ENCODE data around the gene TEX35. TPM values are rescaled to one million over a fixed set of nuclear protein-coding genes. Genes with fewer than 3 reads are reported as not detected.
"Not testable (repeated sequence)": the region's sequence is repeated elsewhere in the genome, so short reads cannot be mapped to it uniquely, and the experiment has no call there.

Gene TEX35
- total RNA-seq, 2 experiments from 2014 or later: not detected

DNA sequence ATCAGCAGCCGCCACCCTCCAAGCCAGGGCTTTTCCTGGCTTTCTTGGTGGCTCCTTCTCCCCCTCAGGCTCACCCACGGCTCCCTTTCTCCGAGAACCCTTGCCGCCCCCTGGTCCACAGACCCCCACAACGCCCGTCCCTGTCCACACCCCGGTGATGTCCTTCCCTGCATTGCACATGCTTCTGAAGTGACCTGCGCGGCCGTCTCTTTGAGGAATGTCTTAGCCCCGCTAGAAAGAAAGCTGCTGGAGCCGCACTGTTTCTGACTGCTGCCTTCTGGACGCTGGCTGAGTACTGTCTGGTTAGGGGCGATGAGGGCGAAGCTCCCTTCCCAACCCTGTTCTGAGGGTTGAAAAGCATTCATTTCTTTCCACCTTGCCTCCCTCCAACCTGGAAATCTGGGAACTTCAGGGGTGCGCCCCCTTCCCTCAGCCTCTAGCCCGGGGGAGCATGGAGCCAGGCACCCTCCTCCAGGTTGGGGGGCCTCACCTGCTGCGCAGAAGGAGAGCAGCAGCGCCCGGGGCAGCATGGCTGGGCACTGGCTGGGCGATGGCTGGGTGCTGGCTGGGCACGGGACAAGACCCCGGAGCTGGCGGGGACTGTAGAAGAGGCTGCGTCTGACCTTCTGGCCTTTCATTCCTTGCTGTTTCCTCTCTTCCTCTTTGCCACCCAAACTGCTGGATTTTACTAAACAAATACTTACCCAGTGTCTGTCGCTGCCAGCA is 16.3 kb upstream of the TEX35 start, which contains the start of gene CLEC20A:
Gene CLEC20A, minus strand, starts transcription at position 555 of the 726 bp plus-strand sequence. Its CDS starts 25 bp downstream, at position 530.
- ChIA-PET POLR2A (no interaction called here), CTCF (no interaction called here)
- no peak within 1 kb of the TSS for H3K4me3 Mint-ChIP-seq
- no peaks in the 10 kb centered on the region for H3K9me3 Mint-ChIP-seq (ENCODE audit: insufficient read depth)
- H3K27me3 Mint-ChIP-seq (ENCODE audit: low read depth): no peaks in the 10 kb centered on the region
- DNase-seq (no peak), ATAC-seq (no peak)
- H3K4me1 Mint-ChIP-seq (ENCODE audit: low read depth): no peaks in the 10 kb centered on the region
- no peak within 1 kb of the TSS for H3K27ac Mint-ChIP-seq
- H3K36me3 Mint-ChIP-seq (ENCODE audit: low read depth): no peaks in the 10 kb centered on the region

DNA sequence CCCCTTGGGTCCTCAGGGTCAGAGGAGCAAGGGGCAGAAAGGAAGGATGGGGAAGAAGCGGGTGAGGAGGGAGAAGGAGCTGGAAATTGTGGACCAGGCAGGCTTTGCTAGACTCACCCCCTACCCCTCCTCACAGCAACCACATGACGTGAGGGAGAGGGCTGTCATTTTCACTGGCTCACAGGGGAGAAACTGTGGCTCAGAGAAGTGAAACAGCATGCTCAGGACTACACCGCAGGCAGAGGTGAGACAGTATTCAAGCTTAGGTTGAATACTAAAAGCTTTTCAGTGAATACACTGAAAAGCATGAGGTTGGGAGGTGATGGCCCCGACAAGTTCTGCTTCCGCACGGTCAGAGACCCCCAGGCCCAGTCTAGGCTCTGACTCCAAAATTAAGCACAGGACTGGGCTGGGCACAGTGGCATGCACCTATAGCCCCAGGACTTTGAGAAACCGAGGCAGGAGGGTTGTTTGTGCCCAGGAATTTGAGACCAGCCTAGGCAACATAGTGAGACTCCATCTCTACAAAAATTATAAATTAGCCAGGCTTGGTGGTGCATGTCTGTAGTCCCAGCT is 14.9 kb upstream of the TEX35 start:
- ATAC-seq: no peak
- Mint-ChIP-seq H3K4me1 (ENCODE audit: low read depth) (no peaks in the 10 kb centered on the region), H3K9me3 (ENCODE audit: insufficient read depth) (no peaks in the 10 kb centered on the region), H3K4me3 (no peak overlapping the region), H3K27ac (no peak overlapping the region), H3K36me3 (ENCODE audit: low read depth) (no peaks in the 10 kb centered on the region), H3K27me3 (ENCODE audit: low read depth) (no peaks in the 10 kb centered on the region)
- ChIA-PET POLR2A (no interaction called here), CTCF (no interaction called here)
- no peak for DNase-seq

DNA sequence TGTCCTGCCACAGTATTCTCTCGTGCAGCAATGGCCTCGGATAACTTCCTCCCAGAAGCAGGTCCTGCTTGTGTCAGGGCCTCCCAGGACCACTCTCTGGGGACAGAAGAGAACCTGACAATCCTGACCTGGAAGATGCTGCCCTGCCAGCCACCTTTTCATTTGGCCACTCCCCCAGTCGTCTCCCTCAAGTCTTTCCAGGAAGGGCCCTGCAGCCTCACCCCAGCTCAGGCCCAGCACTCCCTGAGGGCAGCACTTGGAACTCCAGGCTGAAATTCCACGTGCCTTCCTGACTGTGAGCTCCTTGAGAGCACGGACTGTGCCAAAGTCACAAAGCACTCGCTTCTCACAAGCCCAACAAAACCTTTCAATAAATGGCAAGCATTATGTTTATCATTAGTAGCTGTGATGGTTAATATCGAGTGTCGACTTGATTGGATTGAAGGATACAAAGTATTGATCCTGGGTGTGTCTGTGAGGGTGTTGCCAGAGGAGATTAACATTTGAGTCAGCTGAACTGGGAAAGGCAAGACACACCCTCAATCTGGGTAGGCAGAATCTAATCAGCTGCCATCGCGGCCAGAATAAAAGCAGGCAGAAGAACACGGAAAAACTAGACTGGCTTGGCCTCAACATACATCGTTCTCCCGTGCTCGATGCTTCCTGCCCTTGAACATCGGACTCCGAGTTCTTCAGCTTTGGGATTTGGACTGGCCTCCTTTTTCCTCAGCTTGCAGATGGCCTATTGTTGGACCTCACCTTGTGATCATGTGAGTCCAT is 13.8 kb upstream of the TEX35 start:
- ChIA-PET CTCF (no interaction called here), POLR2A (no interaction called here)
- DNase-seq (no peak), ATAC-seq (no peak)
- Mint-ChIP-seq H3K9me3 (ENCODE audit: insufficient read depth) (no peaks in the 10 kb centered on the region), H3K4me1 (ENCODE audit: low read depth) (no peaks in the 10 kb centered on the region), H3K27ac (no peak overlapping the region), H3K4me3 (no peak overlapping the region), H3K27me3 (ENCODE audit: low read depth) (no peaks in the 10 kb centered on the region), H3K36me3 (ENCODE audit: low read depth) (no peaks in the 10 kb centered on the region)

DNA sequence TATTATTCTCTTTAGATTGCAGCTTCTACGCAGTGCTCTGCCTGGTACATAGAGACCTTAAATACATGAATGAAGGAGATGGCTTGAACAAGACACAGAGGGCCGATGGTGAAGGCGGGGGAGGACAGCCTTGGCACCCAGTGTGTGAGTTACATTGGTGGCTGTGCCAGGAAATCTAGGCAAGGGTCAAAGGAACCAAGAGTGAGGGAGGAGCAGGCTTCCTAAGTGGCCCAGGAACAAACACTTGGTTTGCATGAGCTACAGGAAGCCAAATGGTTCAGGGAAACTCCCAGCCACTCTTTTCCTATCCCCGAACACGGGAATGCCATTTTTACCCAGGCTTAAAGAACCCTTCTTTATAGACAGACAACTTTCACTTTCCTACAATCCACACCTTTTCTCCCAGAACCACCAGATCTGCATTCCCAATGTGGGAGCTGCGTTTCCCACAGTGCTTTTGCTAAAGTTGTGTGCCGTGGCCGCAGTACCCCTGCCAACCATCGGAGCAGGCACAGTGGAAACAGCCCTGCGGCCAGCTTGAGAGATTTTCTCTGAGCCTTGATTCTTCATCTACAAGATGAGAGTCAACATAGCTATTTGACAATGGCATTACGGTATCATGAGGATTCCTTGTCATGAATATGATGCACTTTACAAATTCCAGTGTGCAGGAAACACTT is 12.7 kb upstream of the TEX35 start:
- Mint-ChIP-seq H3K4me1 (ENCODE audit: low read depth) (no peaks in the 10 kb centered on the region), H3K27me3 (ENCODE audit: low read depth) (no peaks in the 10 kb centered on the region), H3K27ac (no peak overlapping the region), H3K9me3 (ENCODE audit: insufficient read depth) (no peaks in the 10 kb centered on the region), H3K4me3 (no peak overlapping the region), H3K36me3 (ENCODE audit: low read depth) (no peaks in the 10 kb centered on the region)
- POLR2A ChIA-PET: no interaction called here
- no peak for ATAC-seq
- no peak for DNase-seq
- CTCF ChIA-PET: interaction anchor here (0.8 to 1.8 kb wide), 5 partner anchors 28 to 503 kb away, joined by 3 to 11 read pairs (median 4); no protein-coding TSS in a partner anchor

DNA sequence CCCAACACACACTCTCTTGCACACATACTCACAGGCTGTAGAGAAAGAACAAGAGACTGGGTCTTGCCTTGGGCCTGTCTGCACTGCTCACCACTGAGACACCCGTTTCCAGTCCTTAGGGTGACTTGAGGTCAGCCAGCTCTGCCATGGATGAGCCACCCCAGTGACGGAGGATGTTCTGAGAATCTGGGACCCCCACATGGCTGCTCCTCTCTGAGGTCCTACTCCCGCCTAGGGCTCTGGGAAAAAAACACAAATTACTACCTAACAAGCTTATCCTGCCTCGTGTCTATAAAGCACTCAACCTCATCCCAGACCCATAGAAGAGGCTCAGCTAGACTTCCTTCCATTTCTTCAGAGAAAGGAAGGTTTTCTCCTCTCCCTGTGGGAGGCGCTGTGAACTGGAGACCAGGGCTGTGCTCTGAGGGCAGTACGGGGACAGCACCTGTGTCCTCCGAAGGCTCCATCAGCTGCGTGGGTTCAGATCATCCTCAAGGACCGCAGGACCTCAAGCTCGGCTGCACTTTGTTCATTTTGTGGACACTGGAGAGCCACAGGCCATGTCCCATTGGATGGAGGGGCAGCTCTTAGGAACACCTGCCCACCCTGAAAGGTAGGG is 11.9 kb upstream of the TEX35 start:
- Mint-ChIP-seq H3K36me3 (ENCODE audit: low read depth) (no peaks in the 10 kb centered on the region), H3K9me3 (ENCODE audit: insufficient read depth) (no peaks in the 10 kb centered on the region), H3K4me1 (ENCODE audit: low read depth) (no peaks in the 10 kb centered on the region), H3K27ac (no peak overlapping the region), H3K27me3 (ENCODE audit: low read depth) (no peaks in the 10 kb centered on the region), H3K4me3 (no peak overlapping the region)
- DNase-seq (no peak), ATAC-seq (no peak)
- POLR2A ChIA-PET: no interaction called here
- CTCF ChIA-PET: interaction anchor here (0.7 to 1.9 kb wide), 15 partner anchors 9 to 502 kb away, joined by 3 to 11 read pairs (median 4); no protein-coding TSS in a partner anchor

DNA sequence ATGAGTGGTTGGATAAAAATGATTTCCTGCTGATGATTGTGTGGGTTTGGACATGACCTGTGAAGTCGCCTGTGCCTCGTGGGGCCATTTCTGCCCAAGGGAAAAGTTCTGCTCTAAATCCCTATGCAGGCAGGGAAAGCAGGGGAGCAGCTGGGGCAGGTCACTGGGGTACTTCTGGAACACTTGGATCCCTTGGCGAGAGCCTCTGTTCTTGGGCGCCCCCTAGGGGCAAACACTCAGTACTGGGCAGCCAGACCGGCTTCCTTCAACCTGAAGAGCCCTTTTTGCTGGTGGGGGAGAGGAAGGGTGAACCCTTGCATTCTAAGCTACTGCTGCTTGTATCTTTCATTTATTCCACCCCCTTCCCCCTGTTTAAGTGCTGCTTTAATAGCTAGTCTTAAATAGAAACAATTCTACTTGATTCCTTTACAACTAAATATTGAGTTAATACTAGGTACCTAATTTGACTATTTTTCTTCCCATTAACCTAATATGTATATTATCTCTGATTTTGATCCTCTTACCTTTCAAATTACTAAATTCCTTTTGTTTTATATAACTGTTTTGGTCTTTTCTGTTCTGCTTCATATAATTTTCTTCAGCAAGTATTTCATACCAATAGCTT is 11.1 kb upstream of the TEX35 start:
- H3K4me1 Mint-ChIP-seq (ENCODE audit: low read depth): no peaks in the 10 kb centered on the region
- ATAC-seq: peak; percentile 83
- H3K27ac Mint-ChIP-seq: no peak overlapping the region
- ChIA-PET CTCF (interaction anchor here (0.6 to 1.9 kb wide), 19 partner anchors 8 to 825 kb away, joined by 3 to 11 read pairs (median 4); no protein-coding TSS in a partner anchor), POLR2A (no interaction called here)
- peak; percentile 69 for DNase-seq
- no peaks in the 10 kb centered on the region for H3K27me3 Mint-ChIP-seq (ENCODE audit: low read depth)
- no peak overlapping the region for H3K4me3 Mint-ChIP-seq
- H3K9me3 Mint-ChIP-seq (ENCODE audit: insufficient read depth): no peaks in the 10 kb centered on the region
- H3K36me3 Mint-ChIP-seq (ENCODE audit: low read depth): no peaks in the 10 kb centered on the region

DNA sequence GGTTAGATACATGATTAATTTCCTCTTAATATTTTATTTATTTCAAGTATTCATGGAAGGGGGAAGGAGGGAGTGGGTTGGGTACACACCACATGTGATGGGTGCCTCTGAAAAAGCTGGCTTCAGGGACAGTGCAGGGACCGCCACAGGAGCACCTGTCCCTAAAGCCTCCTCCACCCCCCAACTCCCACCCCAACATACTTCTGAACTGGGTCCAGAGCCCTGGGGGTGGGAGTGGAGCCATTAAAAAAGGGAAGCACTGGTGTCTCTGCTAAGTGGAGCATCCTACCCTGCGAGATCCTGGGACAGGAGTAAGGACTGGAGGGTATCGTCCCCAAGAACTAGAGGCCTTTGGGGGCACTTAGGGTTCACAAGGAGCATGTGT is 10.6 kb upstream of the TEX35 start:
- POLR2A ChIA-PET: no interaction called here
- no peak overlapping the region for H3K27ac Mint-ChIP-seq

DNA sequence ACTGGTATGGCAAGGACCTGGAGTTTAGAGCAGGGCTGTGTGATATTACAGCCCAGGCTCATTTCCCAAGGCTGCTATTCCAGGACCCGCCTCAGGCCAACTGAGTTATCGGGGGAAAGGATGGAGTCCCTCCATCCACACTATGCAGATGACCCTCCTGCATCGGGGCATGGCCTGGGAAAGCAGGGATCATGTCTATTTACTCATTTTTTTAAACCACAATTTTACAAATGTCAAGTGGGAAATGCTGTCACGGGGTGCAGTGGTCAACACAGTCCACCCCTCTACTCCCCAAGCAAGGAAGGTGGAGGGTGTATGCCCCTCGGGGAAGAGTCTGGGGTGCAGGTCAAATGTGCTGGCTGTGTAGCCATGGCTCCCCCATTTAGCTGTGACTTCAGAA is 10.1 kb upstream of the TEX35 start:
- ATAC-seq: no peak
- Mint-ChIP-seq H3K4me3 (no peak overlapping the region), H3K36me3 (ENCODE audit: low read depth) (no peaks in the 10 kb centered on the region), H3K27me3 (ENCODE audit: low read depth) (no peaks in the 10 kb centered on the region), H3K9me3 (ENCODE audit: insufficient read depth) (no peaks in the 10 kb centered on the region), H3K27ac (no peak overlapping the region), H3K4me1 (ENCODE audit: low read depth) (no peaks in the 10 kb centered on the region)
- DNase-seq: no peak
- CTCF ChIA-PET: interaction anchor here (1.9 kb wide), 1 partner anchor 31 kb away, joined by 5 read pairs; no protein-coding TSS in a partner anchor
- POLR2A ChIA-PET: no interaction called here

More for the DNA sequence above, 10.6 kb upstream of the TEX35 start:
- Mint-ChIP-seq H3K4me3 (no peak overlapping the region), H3K36me3 (ENCODE audit: low read depth) (no peaks in the 10 kb centered on the region), H3K27me3 (ENCODE audit: low read depth) (no peaks in the 10 kb centered on the region), H3K4me1 (ENCODE audit: low read depth) (no peaks in the 10 kb centered on the region), H3K9me3 (ENCODE audit: insufficient read depth) (no peaks in the 10 kb centered on the region)
- CTCF ChIA-PET: interaction anchor here (0.6 to 1.9 kb wide), 16 partner anchors 15 to 825 kb away, joined by 3 to 11 read pairs (median 4); no protein-coding TSS in a partner anchor
- DNase-seq: no peak
- no peak for ATAC-seq

DNA sequence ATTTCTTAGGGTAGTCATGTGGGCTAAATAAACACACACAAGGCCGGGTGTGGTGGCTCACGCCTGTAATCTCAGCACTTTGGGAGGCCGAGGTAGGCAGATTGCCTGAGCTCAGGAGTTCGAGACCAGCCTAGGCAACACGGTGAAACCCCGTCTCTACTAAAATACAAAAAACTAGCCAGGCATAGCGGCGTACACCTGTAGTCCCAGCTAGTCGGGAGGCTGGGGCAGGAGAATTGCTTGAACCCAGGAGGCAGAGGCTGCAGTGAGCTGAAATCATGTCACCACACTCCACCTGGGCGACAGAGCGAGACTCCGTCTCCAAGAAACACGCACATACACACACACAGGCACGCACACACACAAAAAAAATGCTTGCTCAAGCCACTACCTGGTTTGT is 9.6 kb upstream of the TEX35 start:
- H3K4me3 Mint-ChIP-seq; H3K9me3 Mint-ChIP-seq (ENCODE audit: insufficient read depth); H3K4me1 Mint-ChIP-seq (ENCODE audit: low read depth); DNase-seq; H3K27me3 Mint-ChIP-seq (ENCODE audit: low read depth); CTCF ChIA-PET; H3K36me3 Mint-ChIP-seq (ENCODE audit: low read depth); H3K27ac Mint-ChIP-seq; POLR2A ChIA-PET; ATAC-seq: not testable (repeated sequence)

DNA sequence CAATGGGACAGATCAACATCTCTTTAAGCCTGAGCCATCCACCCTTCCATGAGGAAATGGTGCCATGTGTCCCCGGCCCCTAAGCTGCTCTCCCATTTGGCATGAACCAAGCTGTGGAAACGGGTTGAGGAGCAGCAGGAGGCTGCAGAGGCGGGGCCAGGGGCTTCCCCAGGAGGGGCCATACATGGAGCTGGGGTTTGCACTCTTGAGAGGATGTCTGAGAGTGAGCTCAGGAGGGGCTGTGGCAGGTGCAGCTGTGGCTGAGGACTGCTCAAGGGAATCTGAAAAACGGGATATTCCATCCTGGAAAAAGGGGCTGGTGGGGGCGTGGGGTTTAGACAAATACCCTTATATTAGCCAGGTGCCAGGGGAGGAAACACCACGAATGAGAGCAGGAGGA is 9.1 kb upstream of the TEX35 start:
- ChIA-PET POLR2A (no interaction called here), CTCF (no interaction called here)
- Mint-ChIP-seq H3K4me1 (ENCODE audit: low read depth) (no peaks in the 10 kb centered on the region), H3K36me3 (ENCODE audit: low read depth) (no peaks in the 10 kb centered on the region), H3K4me3 (no peak overlapping the region), H3K9me3 (ENCODE audit: insufficient read depth) (no peaks in the 10 kb centered on the region), H3K27ac (no peak overlapping the region), H3K27me3 (ENCODE audit: low read depth) (no peaks in the 10 kb centered on the region)
- no peak for DNase-seq
- ATAC-seq: no peak

DNA sequence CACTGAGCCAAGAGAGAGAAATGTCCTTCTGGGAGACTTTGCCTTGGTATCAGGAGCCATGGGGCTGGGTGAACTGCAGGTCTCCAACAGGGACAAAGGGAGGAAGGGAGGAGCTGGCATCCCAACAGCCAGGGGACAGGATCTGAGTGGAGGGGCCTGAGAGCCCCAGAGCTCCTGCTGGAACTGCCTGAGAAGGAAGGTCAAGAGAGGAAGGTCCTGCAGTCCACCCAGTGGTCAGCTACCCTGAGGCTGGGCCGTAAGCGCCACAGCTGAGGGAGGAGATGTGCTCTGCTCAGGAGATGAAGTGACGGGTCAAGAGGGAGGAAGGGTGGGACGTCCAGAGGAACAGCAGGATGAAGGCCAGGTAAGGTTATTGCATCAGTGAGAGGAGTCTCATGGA is 8.6 kb upstream of the TEX35 start:
- DNase-seq (no peak), ATAC-seq (no peak)
- Mint-ChIP-seq H3K36me3 (ENCODE audit: low read depth) (no peaks in the 10 kb centered on the region), H3K9me3 (ENCODE audit: insufficient read depth) (no peaks in the 10 kb centered on the region), H3K4me1 (ENCODE audit: low read depth) (no peaks in the 10 kb centered on the region), H3K4me3 (no peak overlapping the region), H3K27ac (no peak overlapping the region), H3K27me3 (ENCODE audit: low read depth) (no peaks in the 10 kb centered on the region)
- ChIA-PET POLR2A (no interaction called here), CTCF (no interaction called here)
